ENCODE results near the gene CWC27. TPM values are rescaled to one million over a fixed set of nuclear protein-coding genes. Genes with fewer than 3 reads are reported as not detected.

Gene CWC27
- total RNA-seq, 1 experiment from 2014 or later, result 32.9 TPM

DNA sequence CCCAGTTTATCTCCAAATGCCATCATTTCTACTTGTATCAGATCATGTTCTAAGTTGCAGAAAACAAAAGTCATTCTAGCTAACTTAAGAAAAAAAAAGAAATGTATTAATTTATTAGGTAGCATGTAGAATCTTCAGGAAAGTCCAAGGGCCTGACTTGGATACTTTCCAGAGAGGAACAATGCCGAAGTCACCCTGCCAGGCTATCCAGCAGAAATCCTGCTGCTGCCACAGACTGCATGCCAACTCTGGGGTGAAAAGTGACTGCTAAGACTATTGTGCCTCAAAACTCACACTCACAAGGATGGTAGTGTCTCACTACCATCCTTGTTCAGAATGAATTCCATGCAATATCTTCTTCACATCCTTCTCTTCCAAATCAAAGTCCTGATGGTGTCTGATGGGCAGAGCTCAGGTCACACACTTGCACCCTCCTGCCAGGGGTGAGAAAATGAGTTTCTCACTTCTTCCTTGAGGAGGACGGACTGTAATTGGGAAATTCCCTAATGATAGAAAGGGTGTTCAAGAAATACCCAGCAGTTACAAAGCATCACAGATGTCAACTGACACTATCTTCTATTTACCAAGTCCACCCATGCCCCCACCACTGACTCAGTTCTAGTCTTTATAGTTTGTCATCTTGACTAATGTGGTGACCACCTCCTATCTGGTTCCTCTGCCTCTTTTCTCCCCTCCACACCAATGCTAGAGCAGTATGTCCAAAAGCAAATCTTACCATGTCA lies 279.4 kb downstream of the CWC27 start:
- no peaks in the 10 kb centered on the region for H3K9me3 ChIP-seq

DNA sequence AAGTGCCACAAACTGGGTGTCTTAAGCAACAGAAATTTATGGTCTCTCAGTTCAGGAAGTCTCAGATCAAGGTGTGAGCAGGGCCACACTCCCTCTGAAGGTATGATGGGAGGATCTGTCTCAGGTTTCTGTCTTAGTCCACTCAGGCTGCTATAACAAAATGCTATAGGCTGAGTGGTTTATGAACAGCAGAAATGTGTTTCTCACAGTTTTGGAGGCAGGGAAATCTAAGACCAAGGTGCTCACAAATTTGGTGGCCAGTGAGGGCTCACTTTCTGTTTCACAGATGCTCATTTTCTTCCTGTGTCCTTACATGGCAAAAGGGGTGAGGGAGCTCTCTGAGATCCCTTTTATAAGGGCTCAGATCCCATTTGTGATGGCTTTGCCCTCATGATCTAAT lies 281.4 kb downstream of the CWC27 start:
- POLR2A ChIA-PET, result no interaction called here
- no peaks in the 10 kb centered on the region for H3K27me3 ChIP-seq (replicated peaks; ENCODE audit: control insufficient read depth, insufficient read depth, low read length)
- no peak for DNase-seq
- no peaks in the 10 kb centered on the region for H3K4me1 Mint-ChIP-seq (ENCODE audit: low read depth, unreplicated experiment)
- H3K4me1 ChIP-seq, result no peaks in the 10 kb centered on the region
- H3K36me3 Mint-ChIP-seq (ENCODE audit: insufficient read depth, unreplicated experiment), result no peaks in the 10 kb centered on the region
- H3K4me3 Mint-ChIP-seq (ENCODE audit: unreplicated experiment), result no peak overlapping the region
- no peaks in the 10 kb centered on the region for H3K36me3 ChIP-seq (ENCODE audit: control insufficient read depth, insufficient read depth, low read length)
- intact Hi-C loops (cut with micrococcal nuclease; ENCODE audit: unreplicated experiment), result no loop called here
- BruUV-seq (replicated peaks), result no TSS peak
- TF ChIP-seq, protein P1, sequence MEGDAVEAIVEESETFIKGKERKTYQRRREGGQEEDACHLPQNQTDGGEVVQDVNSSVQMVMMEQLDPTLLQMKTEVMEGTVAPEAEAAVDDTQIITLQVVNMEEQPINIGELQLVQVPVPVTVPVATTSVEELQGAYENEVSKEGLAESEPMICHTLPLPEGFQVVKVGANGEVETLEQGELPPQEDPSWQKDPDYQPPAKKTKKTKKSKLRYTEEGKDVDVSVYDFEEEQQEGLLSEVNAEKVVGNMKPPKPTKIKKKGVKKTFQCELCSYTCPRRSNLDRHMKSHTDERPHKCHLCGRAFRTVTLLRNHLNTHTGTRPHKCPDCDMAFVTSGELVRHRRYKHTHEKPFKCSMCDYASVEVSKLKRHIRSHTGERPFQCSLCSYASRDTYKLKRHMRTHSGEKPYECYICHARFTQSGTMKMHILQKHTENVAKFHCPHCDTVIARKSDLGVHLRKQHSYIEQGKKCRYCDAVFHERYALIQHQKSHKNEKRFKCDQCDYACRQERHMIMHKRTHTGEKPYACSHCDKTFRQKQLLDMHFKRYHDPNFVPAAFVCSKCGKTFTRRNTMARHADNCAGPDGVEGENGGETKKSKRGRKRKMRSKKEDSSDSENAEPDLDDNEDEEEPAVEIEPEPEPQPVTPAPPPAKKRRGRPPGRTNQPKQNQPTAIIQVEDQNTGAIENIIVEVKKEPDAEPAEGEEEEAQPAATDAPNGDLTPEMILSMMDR (IDR thresholded peaks at IDR 0.05; ENCODE audit: insufficient read depth in 1 of 2, low read depth in 1 of 2, low read length in 1 of 2, severe bottlenecking in 1 of 2, unreplicated experiment in 1 of 2), result no peak
- CTCF ChIA-PET, result no interaction called here
- H3K4me3 ChIP-seq (ENCODE audit: low read depth, low read length), result no peak overlapping the region
- no peak overlapping the region for H3K27ac Mint-ChIP-seq (ENCODE audit: unreplicated experiment)
- no peaks in the 10 kb centered on the region for H3K9me3 ChIP-seq
- H3K27me3 Mint-ChIP-seq (ENCODE audit: insufficient read depth, unreplicated experiment), result peaks cover 2% of the 10 kb centered on the region
- H3K9me3 Mint-ChIP-seq (ENCODE audit: unreplicated experiment), result no peaks in the 10 kb centered on the region

More for the DNA sequence above, 279.4 kb downstream of the CWC27 start:
- CTCF ChIA-PET, result no interaction called here
- H3K4me3 Mint-ChIP-seq (ENCODE audit: unreplicated experiment), result no peak overlapping the region
- intact Hi-C loops (cut with micrococcal nuclease; ENCODE audit: unreplicated experiment), result no loop called here
- Histone ChIP-seq H3K36me3 (ENCODE audit: control insufficient read depth, insufficient read depth, low read length) (no peaks in the 10 kb centered on the region), H3K4me3 (ENCODE audit: low read depth, low read length) (no peak overlapping the region), H3K27me3 (replicated peaks; ENCODE audit: control insufficient read depth, insufficient read depth, low read length) (no peaks in the 10 kb centered on the region), H3K4me1 (no peaks in the 10 kb centered on the region)
- no peaks in the 10 kb centered on the region for H3K9me3 Mint-ChIP-seq (ENCODE audit: unreplicated experiment)
- DNase-seq, result no peak
- no peak overlapping the region for H3K27ac Mint-ChIP-seq (ENCODE audit: unreplicated experiment)
- POLR2A ChIA-PET, result no interaction called here
- H3K36me3 Mint-ChIP-seq (ENCODE audit: insufficient read depth, unreplicated experiment), result no peaks in the 10 kb centered on the region
- no peaks in the 10 kb centered on the region for H3K4me1 Mint-ChIP-seq (ENCODE audit: low read depth, unreplicated experiment)
- no TSS peak for BruUV-seq (replicated peaks)
- H3K27me3 Mint-ChIP-seq (ENCODE audit: insufficient read depth, unreplicated experiment), result peaks cover 2% of the 10 kb centered on the region
- TF ChIP-seq, protein P1 (IDR thresholded peaks at IDR 0.05; ENCODE audit: insufficient read depth in 1 of 2, low read depth in 1 of 2, low read length in 1 of 2, severe bottlenecking in 1 of 2, unreplicated experiment in 1 of 2), result no peak

DNA sequence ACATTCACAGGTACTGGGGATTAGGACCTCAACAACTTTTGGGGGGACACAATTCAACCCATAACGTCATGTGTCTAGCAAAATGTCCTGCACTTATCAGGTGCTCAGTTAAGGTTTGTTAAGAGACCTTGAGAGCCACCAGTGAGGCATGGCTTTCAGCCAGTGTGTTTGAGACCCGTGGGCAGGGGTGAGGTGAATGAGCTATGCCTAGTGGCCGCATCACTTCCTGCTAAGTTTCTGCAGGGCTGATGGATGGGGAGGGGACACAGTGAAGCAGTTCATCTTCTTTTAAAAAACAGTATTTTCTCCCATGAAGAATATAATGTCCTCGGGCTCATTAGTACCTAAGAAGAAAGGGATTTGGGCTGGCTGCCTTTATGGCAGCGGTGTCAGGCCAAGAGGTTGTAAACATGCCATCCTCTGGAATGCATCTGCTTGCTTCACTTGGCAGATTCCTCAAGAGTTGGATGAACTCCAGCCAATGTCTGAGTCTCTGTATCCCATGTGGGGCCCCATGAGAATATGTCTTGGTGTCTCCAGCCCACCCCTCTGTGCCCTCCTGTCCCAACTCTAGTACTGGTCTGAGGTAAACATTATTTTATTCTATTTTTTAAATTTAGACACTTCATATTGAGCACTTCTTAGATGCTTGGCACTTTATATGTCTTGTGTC lies 282.2 kb downstream of the CWC27 start:
- H3K4me1 Mint-ChIP-seq (ENCODE audit: low read depth, unreplicated experiment), result no peaks in the 10 kb centered on the region
- Histone ChIP-seq H3K4me1 (no peaks in the 10 kb centered on the region), H3K27me3 (replicated peaks; ENCODE audit: control insufficient read depth, insufficient read depth, low read length) (no peaks in the 10 kb centered on the region), H3K36me3 (ENCODE audit: control insufficient read depth, insufficient read depth, low read length) (no peaks in the 10 kb centered on the region), H3K4me3 (ENCODE audit: low read depth, low read length) (no peak overlapping the region), H3K9me3 (no peaks in the 10 kb centered on the region)
- peaks cover 2% of the 10 kb centered on the region for H3K27me3 Mint-ChIP-seq (ENCODE audit: insufficient read depth, unreplicated experiment)
- H3K36me3 Mint-ChIP-seq (ENCODE audit: insufficient read depth, unreplicated experiment), result no peaks in the 10 kb centered on the region
- no TSS peak for BruUV-seq (replicated peaks)
- H3K27ac Mint-ChIP-seq (ENCODE audit: unreplicated experiment), result no peak overlapping the region
- H3K4me3 Mint-ChIP-seq (ENCODE audit: unreplicated experiment), result no peak overlapping the region
- DNase-seq, result no peak
- H3K9me3 Mint-ChIP-seq (ENCODE audit: unreplicated experiment), result no peaks in the 10 kb centered on the region
- intact Hi-C loops (cut with micrococcal nuclease; ENCODE audit: unreplicated experiment), result no loop called here
- TF ChIP-seq, protein P1 (IDR thresholded peaks at IDR 0.05; ENCODE audit: insufficient read depth in 1 of 2, low read depth in 1 of 2, low read length in 1 of 2, severe bottlenecking in 1 of 2, unreplicated experiment in 1 of 2), result no peak
- ChIA-PET POLR2A (no interaction called here), CTCF (no interaction called here)
